Measurements from ENCODE around the gene TMEM53. TPM values are rescaled to one million over a fixed set of nuclear protein-coding genes. Genes with fewer than 3 reads are reported as not detected.

Gene TMEM53
- total RNA-seq, 1 donor from 2014 or later = 12.2 TPM

DNA sequence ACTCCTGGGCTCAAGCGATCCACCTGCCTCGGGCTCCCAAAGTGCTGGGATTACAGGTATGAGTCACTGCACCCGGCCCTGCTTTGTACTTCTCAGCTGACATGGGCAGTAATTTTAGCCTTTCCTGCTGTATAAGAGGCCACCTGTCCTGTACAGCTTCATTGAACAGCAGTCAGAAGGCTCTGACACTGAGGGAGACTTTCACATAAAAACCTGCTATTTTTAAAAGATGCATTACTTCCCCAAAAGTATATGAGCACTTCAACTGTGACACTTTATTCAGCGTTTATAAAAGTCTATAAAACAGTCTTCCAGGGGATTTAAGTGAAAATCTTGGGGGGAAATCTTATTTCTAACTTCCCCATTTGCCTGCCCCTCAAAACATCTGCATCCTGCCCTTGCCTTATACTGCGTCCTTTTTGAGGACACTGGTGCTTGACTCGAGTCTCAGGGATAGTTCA lies 39.1 kb upstream of the TMEM53 start:
- Histone ChIP-seq H3K27me3 (ENCODE audit: control insufficient read depth, insufficient read depth, low read length) (no peaks in the 10 kb centered on the region), H3K4me3 (ENCODE audit: low read depth, low read length) (no peak overlapping the region), H3K36me3 (ENCODE audit: control insufficient read depth, insufficient read depth, low read length) (no peaks in the 10 kb centered on the region)
- DNase-seq (ENCODE audit: low read depth) = no peak
- TF ChIP-seq CTCF (IDR thresholded peaks at IDR 0.05; ENCODE audit: insufficient read depth, low read length, poor library complexity, severe bottlenecking) = no peak

- Histone ChIP-seq H3K27me3 (ENCODE audit: control insufficient read depth, insufficient read depth, low read length) (no peaks in the 10 kb centered on the region), H3K36me3 (ENCODE audit: control insufficient read depth, insufficient read depth, low read length) (no peaks in the 10 kb centered on the region), H3K4me3 (ENCODE audit: low read depth, low read length) (no peak overlapping the region)
- no peak for DNase-seq (ENCODE audit: low read depth)
- peak; percentile 46 for TF ChIP-seq CTCF (IDR thresholded peaks at IDR 0.05; ENCODE audit: insufficient read depth, low read length, poor library complexity, severe bottlenecking)
Observed at GRCh38 chr1:44707959-44708831, 33.9 kb upstream of the TMEM53 start.

- Histone ChIP-seq H3K4me3 (ENCODE audit: low read depth, low read length) (no peak overlapping the region), H3K36me3 (ENCODE audit: control insufficient read depth, insufficient read depth, low read length) (no peaks in the 10 kb centered on the region), H3K27me3 (ENCODE audit: control insufficient read depth, insufficient read depth, low read length) (no peaks in the 10 kb centered on the region)
- DNase-seq (ENCODE audit: low read depth) = peak; percentile 92
- no peak for TF ChIP-seq CTCF (IDR thresholded peaks at IDR 0.05; ENCODE audit: insufficient read depth, low read length, poor library complexity, severe bottlenecking)
Observed at GRCh38 chr1:44707112-44707881, 33.0 kb upstream of the TMEM53 start.

- no peaks in the 10 kb centered on the region for H3K36me3 ChIP-seq (ENCODE audit: control insufficient read depth, insufficient read depth, low read length)
- no peak overlapping the region for H3K4me3 ChIP-seq (ENCODE audit: low read depth, low read length)
- no peak for TF ChIP-seq CTCF (IDR thresholded peaks at IDR 0.05; ENCODE audit: insufficient read depth, low read length, poor library complexity, severe bottlenecking)
- DNase-seq (ENCODE audit: low read depth) = no peak
- no peaks in the 10 kb centered on the region for H3K27me3 ChIP-seq (ENCODE audit: control insufficient read depth, insufficient read depth, low read length)
Observed at GRCh38 chr1:44705938-44706337, 31.7 kb upstream of the TMEM53 start.

- no peaks in the 10 kb centered on the region for H3K36me3 ChIP-seq (ENCODE audit: control insufficient read depth, insufficient read depth, low read length)
- TF ChIP-seq CTCF (IDR thresholded peaks at IDR 0.05; ENCODE audit: insufficient read depth, low read length, poor library complexity, severe bottlenecking) = no peak
- H3K4me3 ChIP-seq (ENCODE audit: low read depth, low read length) = no peak overlapping the region
- H3K27me3 ChIP-seq (ENCODE audit: control insufficient read depth, insufficient read depth, low read length) = no peaks in the 10 kb centered on the region
- no peak for DNase-seq (ENCODE audit: low read depth)
Observed at GRCh38 chr1:44705470-44705869, 31.2 kb upstream of the TMEM53 start.
